ENCODE results near the gene PSAP.
A peak's percentile ranks its signal among the peaks of the same experiment; 100 is the strongest.
"Not testable (repeated sequence)": the region's sequence is repeated elsewhere in the genome, so short reads cannot be mapped to it uniquely, and the experiment has no call there.

PSAP gene

GRCh38 chr10:71850743-71851464 is at the start of gene PSAP:
Gene PSAP, minus strand, starts transcription at chr10:71851251. Its CDS starts 30 bp downstream, at chr10:71851221.
- peak; percentile 91 to 97 (median 96) for DNase-seq (ENCODE audit: low read depth in 2 of 3, low spot score in 2 of 3)

DNA sequence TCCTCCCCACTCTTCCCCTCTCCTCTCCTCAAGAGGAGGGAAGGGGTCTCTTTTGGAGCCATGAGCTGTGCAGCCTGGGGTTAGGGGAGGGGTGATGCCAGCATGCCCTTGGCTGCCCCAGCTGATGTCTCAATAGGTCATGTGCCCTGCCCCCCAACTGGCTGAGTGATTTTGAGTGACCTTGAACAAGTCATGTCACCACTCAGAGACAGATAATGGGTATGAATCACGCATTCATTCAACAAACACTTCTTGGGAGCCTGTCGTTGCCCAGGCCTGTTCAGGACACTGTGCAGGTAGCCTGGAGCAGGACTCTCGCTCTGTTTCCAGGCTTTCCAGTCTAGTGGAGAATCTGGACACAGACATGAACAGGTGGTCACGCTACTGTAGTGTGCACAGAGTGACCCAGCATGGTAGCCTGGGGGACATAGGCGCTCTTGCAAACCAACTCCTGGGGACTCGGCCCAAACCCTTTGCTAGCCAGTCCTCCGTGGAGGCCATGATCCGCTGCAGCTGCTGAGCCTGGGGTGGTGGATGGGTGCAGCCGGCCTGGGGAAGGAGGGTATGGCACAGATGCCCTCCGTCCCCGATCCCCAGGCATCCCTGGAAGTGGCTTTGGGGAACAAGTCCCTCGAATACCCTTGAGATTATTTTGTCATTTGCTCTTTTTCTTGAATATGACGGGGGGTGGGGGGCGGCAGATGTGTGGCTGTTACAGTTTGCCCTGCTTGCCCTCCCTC is 49.6 kb upstream of the PSAP start:
- DNase-seq (ENCODE audit: low read depth in 2 of 3, low spot score in 2 of 3): no peak

- no peak for DNase-seq (ENCODE audit: low read depth in 2 of 3, low spot score in 2 of 3)
These were observed 48.8 kb upstream of the PSAP start for GRCh38 chr10:71899665-71900412.

- not testable (repeated sequence) for DNase-seq (ENCODE audit: low read depth in 2 of 3, low spot score in 2 of 3)
These were observed 47.3 kb upstream of the PSAP start for GRCh38 chr10:71898346-71898745.

- DNase-seq (ENCODE audit: low read depth in 2 of 3, low spot score in 2 of 3): no peak
These were observed 42.9 kb upstream of the PSAP start for GRCh38 chr10:71893920-71894319.

GRCh38 chr10:71893258-71893815 is 42.3 kb upstream of the PSAP start:
- DNase-seq (ENCODE audit: low read depth in 2 of 3, low spot score in 2 of 3): no peak

- no peak for DNase-seq (ENCODE audit: low read depth in 2 of 3, low spot score in 2 of 3)
These were observed 40.4 kb upstream of the PSAP start for GRCh38 chr10:71891437-71891836.

DNA sequence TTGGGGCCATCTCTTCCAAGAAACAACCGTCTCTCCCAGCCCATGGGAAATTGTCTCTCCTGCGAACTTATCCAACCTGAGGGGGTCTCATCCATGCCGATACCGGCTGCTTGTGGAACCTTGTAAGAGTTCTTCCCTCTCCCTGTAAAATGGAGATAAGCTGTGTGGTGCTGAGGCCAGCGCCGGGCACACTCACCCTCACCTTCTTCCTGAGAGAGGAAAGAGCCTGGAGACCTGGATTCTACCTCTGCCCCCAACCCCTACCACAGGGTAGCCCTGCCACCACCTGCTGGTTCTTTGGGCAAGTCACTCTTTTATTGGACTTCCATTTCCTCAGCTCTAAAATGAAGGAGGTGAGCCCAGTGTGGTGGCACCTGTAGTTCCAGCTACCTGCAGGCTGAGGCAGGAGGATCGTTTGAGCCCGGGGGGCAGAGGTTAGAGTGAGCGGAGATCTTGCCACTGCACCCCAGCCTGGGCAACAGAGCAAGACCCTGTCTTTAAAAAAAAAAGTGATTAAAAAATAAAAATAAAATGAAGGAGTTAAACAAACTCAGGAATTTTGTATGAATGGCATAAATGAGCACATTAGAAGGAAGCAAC is 38.4 kb upstream of the PSAP start:
- DNase-seq (ENCODE audit: low read depth in 2 of 3, low spot score in 2 of 3): no peak

DNA sequence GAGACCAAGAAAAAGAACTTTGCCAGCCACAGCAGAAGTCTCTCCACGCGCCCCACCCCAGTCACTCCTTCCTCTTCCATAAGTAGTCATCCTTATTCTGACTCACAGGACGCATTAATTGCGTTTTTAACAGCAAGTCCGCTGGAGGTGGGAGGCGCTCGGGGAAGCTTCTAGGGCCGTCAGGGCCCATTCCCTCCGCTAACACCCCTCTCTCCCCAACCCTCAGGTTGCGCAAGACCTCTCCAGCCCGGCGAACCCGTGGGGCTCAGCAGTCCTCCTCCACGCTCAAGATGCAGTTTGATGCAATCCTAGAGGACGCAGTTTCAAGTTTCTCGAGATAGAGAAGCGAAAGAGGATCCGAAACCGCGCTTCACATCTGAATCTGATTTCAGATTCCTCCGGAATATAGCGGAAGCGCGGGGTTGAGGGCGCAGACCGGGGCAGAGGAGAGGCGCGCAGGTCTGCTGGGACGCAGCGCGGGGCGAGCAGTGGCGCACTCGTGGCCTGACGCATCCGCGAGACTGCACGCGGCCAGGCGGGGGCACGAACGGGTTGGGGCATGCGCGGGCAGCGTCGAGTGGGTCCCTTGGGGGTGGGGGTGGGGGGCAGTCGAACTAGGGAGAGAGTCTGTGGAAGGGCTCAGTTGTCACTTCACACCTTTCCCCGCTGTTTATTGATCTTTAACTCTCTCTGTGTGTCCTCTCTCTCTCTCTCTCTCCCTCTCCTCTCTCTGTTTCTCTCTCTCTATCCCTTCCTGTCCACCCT is 37.8 kb upstream of the PSAP start:
- peak; percentile 32 to 44 (median 32) for DNase-seq (ENCODE audit: low read depth in 2 of 3, low spot score in 2 of 3)

GRCh38 chr10:71888248-71888622 is 37.2 kb upstream of the PSAP start:
- no peak for DNase-seq (ENCODE audit: low read depth in 2 of 3, low spot score in 2 of 3)

- no peak for DNase-seq (ENCODE audit: low read depth in 2 of 3, low spot score in 2 of 3)
These were observed 36.7 kb upstream of the PSAP start for GRCh38 chr10:71887743-71888142.

- no peak for DNase-seq (ENCODE audit: low read depth in 2 of 3, low spot score in 2 of 3)
These were observed 32.0 kb upstream of the PSAP start for GRCh38 chr10:71882813-71883659.

- no peak for DNase-seq (ENCODE audit: low read depth in 2 of 3, low spot score in 2 of 3)
These were observed 30.8 kb upstream of the PSAP start for GRCh38 chr10:71881647-71882355.

GRCh38 chr10:71881307-71881624 is 30.2 kb upstream of the PSAP start:
- not testable (repeated sequence) for DNase-seq (ENCODE audit: low read depth in 2 of 3, low spot score in 2 of 3)

DNA sequence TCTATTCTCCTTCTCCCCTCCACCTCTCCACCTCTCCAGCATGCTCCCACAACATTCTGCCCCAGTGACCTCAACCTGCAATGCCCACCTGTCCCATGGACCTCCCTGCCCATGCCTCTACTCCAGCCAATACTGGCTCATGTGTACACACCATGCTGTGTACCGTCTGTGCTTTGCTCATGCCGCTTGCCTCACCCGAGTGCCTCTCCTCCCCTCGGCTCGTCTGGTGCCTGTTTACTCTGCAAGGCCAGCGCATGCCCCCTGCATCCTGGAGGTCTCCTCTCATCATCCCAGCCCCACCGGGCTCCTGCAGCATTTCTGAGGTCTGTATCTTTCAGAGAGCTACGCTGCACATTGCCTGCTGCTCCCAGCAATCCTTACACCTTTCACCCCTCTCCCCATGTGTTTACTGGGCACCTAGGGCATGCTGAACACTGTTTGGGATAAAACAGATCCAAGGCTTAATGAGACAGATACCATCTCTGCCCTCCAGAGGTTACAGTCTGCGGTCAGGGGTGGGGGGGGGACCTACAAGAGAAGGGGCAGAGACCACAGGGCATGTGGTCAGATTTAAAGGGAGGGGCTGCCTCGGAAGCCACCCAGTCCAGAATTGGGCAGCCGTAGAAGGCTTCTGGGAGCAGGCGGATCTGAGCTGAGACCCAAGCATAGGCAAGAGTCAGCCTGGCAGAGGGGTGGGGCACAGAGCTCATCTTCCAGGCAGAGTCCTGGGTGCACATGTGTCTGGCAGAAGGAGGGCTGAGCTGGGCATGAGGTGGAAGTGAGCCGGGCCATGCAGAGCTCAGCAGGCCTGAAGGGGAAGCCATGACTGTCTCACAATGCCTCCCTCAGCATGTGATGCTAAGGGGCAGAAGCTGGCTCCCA is 29.6 kb upstream of the PSAP start:
- DNase-seq (ENCODE audit: low read depth in 2 of 3, low spot score in 2 of 3): no peak

- no peak for DNase-seq (ENCODE audit: low read depth in 2 of 3, low spot score in 2 of 3)
These were observed 27.4 kb upstream of the PSAP start for GRCh38 chr10:71878327-71879034.

GRCh38 chr10:71877821-71878220 is 26.8 kb upstream of the PSAP start:
- DNase-seq (ENCODE audit: low read depth in 2 of 3, low spot score in 2 of 3): no peak

Measured in activated CD8-positive, alpha-beta memory T cell treated with anti-CD3 and anti-CD28 coated beads for 48 hours (primary cell).